GM19468 (cell line): Measurements from ENCODE around the gene CES2.

Source experiments
- ATAC-seq: cut with Tn5 transposase; IDR thresholded peaks from one replicate; pipeline ENCODE4 v1.9.1; 2021; ENCODE audit warnings: mild to moderate bottlenecking, moderate library complexity, moderate number of reproducible peaks; ENCODE audit not compliant: unreplicated experiment; ENCODE audit errors: extremely low read depth

The CES2 gene

GRCh38 chr16:66918355-66918754, 17.0 kb upstream of the CES2 start:
- no peak for ATAC-seq

DNA sequence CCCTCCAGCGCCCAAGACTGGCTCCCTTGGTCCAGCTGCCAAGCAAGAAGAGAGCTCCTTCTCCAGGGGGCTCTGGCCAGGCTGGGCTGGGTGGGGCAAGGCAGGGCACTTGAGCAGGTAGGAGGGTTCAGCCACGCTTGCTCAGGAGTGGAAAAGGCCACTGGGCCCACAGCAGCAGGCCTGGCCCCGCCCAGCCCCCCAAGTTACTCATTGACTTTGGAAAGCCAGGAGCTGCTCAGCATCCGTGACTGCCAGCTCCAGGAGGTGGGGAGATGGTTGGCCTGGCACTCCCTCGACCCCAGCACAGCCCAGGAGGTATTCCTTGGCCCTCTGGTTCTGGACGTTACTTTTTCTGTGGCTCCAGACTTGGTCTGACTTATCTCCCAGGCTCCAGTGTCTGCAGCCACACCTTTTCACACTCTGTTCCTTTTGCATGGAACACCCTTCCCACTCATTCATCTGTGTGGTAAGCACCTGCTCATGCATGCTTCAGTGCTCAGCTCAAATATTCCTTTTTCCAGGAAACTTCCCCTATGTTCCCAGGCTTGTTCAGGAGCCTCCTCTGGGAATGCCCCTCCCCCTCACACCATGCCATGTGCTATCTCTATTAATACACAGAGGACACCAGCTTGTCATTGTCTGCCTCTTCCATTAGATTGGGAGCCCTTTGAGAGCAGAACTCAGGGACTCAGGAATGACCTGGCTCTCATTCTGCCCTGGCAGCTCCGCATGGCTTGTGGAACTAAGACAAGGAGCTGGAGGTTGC, 16.3 kb upstream of the CES2 start, which contains the start of gene CDH16:
Gene CDH16 (minus strand): TSS at position 83 of the 766 bp plus-strand sequence. CDS start 820 bp downstream, outside the sequence.
- no peak for ATAC-seq

DNA sequence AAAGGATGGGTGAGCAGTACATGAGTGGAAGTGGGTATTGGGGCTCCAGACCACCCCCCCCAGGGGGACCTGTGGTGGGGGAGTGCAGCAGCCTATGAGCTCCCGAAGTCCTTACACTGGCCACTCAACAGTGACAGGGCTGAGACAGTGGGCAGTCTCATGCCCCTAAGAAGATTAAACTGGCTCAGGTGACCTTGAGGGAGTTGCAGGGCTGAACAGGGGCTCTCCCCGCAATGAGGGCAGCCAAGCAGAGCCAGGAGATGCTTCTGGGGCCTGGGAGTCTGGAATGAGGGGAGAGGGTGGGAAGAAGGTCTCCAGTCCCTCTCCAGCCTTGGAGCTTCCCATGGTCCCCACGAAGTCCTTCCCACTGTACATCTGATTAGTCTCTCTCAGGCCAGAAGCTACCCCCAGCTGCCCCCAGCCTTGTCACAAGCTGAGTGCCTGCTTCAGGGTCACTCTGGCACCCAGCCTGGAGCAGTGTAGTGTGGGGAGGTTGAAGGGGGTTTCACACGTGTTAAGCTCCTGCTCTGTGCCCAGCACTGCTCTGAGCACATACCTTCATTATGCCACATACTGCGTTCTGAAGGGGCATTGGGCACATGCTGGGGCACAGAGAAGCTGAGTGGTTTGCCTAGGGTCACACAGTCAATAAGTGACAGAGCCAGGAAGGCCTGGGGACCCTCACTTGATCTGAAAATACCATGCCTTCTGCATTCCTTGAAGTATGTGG, 15.6 kb upstream of the CES2 start:
- ATAC-seq, result no peak

DNA sequence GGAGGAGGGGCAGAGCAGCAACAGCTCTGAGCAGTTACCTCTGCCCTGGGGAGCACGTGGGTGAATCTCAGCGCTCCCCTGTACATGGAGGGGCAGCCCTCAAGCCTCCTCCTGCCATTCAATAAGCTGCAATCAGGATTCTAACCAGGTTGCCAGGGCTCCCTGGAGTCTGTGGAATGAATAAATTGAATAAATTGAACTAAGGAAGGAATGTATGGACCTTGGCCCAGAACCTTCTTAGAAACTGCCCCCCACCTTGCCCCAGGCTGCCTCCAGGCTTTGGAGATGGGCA, 15.1 kb upstream of the CES2 start:
- ATAC-seq, result no peak

DNA sequence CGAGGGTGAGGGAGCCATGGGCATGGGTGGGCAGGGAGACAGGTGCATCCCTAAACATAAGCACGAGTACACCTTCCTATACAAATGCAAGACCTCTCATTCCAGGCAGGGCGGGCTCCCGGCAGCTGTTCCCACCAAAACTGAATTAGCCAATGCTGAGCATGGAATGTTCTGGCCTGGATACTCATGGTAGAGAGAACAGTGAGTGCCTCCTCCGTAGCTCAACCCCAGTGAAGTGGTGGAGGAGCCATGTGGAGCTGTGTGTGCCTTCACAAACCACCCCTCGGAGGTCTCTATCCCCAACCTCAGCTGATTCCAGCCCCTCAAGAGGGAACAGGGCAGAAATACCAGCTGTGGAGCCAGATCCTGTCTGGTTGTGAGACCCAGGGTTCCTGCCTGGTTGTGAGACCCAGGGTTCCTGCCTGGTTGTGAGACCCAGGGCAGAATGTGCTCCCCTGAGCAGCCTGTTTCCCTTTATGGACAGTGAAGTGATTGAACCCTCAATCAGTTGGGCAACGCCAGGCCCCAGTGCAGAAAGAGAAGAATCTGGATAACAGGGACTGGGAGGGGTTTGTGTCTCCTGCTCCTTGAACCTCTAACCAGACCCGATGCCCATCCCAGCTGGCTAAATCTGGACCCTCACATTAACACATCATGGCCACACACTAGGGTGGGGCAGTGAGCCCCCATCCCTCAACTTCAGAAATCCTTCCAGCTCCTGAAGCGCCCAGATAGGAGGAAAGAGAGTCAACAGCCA, 14.2 kb upstream of the CES2 start:
- no peak for ATAC-seq

DNA sequence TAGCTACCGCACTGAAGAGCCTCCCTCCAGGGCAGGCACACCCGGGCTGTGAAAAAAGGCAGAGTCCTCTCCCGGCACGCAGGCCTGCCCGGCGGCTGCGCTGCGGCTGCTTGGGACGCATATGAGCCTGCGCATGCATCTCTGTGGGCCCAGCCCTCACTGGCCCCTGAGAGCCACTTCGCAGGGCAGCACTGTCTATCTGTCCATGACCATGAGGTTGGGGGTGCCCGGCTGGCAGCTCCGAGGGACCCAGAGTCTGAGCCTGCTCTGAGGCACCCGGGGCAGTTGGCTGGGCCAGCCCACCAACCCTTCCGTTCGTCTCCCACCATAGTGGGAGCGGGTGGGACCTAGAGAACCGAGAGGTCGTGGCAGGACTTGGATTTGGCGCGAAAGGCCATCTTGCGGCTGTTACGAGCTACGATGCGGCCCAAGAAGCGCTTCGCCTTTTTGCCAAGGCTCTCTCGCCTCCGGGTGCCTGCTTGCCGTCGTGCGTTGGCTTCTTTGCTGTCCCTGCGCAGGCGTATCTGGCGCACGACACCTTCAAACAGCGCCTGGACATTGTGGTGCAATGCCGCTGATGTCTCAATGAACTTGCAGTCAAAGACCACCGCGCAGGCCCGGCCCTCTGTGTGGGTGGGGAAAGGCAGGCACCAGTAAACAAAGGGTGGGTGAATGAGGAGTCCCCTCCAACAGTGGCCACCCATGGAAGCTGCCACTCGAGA, 13.4 kb upstream of the CES2 start:
- no peak for ATAC-seq

GRCh38 chr16:66923247-66923731, 12.0 kb upstream of the CES2 start:
- no peak for ATAC-seq

- ATAC-seq, result no peak
Measured at GRCh38 chr16:66923866-66924265, 11.4 kb upstream of the CES2 start.

- no peak for ATAC-seq
Measured at GRCh38 chr16:66924527-66925321, 10.6 kb upstream of the CES2 start.

DNA sequence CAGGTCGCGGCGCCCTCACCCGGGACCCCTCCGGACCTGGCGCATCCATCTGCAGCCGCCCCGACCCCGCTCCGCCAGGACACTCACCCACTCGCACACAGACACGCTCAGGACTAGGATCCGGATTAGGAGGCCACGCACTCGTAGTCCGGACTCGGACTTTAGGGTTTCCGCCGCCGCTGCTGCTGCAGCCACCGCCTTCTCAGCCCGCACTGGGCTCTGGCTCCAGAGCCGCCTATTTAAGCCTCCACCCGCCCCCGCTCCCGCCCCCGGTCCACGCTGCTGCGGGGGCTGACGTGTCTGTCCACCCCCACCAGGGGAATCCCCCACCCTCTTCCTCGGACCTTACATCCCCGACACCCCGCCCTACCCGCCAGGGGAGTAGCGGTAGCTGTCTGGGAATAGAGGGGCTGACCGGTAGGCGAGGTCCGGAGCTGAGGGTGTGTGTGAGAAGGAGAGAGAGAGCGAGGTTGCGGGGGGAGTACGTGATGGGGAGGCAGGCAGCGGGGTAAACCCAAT, 9.9 kb upstream of the CES2 start, which contains the start of gene RRAD:
Gene RRAD (minus strand): TSS at position 214 of the 519 bp plus-strand sequence. CDS start 356 bp downstream, outside the sequence.
- no peak for ATAC-seq

DNA sequence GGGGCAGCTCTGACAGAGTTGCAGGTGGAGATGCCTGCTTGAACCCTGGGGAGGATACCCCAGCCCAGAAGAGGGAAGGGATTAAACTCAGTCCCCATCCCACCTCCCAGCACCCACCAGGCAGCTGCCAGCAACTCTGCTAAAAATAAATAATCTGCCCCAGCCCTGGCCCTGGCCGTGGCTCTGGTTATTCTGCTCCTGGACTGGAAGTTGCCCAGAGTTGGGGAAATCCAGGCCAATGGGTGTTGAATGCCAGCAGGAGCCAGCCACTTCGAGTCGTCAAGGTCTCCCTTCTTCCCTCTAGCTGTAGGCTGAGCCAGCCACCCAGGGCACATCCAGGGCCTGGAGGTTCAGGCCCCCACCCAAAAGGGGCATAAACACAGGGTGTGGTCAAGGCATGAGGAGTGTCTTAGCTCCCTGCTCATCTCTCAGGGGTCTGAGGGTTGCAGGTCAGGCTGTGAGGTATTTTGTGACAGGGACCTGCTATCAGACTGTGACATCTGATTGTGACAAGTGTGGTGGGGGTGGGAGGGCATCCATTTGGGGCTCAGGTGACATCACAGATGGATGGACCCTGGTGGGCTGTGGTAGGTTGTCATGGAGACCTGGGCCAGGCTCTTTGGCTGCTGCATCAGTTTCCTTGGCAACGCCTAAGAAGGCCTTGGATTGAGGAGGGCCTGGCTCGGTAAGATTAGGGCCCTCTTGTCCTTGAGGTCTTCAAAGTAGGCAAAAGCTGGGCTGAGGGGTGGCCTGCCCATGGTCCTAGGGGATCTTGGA, 9.0 kb upstream of the CES2 start:
- no peak for ATAC-seq

- ATAC-seq, result no peak
Measured at GRCh38 chr16:66926961-66927436, 8.3 kb upstream of the CES2 start.

DNA sequence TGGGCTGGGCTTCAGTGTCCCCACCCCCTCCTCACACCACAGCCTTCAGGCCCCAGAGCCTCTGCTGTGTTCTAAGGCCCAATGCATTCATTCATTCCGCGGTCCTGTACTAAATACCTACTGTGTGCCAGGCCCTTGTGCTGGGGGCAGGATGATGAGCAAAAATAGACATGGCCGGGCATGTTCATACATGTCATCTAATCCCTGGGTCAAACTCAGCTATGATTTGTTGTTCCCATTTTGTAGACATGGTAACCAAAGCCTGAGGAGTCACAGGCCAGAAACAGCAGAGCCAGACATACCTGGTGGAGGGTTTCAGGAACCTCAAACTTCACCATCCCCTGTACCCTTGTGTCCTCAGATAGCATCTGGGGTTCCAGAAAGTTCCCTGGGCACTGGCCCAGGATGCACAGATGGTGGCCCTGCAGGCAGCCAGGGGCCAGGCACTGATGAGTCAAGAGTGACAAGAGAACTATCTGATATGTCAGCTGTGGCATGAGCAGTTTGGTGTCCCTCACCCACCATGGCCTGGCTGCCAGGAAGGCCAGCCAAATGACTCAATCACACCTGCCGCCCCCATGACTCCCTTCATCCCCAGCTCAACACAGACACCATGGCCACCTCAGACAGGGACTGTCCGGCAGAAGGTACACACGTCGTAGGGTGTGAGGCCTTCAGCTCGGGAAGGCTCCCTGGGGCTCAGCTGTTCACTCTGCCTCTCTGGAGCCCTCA, 7.2 kb upstream of the CES2 start:
- no peak for ATAC-seq

- no peak for ATAC-seq
Measured at GRCh38 chr16:66928702-66929388, 6.5 kb upstream of the CES2 start.

GRCh38 chr16:66930189-66930588, 5.1 kb upstream of the CES2 start:
- ATAC-seq, result no peak

DNA sequence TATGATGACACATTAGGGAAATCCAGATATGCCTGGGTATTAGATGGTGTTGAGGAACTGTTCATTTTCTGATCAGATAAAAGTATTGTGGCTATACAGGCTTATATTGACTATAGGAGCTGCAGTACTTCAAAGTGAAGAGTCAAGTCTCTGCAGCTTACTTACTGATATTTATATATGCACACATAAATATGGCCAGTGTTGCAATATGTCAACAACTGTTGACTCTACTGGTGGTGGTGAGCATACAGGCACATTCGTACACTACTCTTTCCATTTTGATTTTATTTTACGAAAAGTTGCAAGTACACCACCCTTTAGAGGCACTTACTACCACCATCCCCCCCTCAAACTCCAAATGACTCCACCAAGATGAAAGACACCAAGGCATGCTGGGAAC, 3.7 kb upstream of the CES2 start:
- ATAC-seq, result no peak

- no peak for ATAC-seq
Measured at GRCh38 chr16:66932076-66932475, 3.2 kb upstream of the CES2 start.
